ENCODE results near the gene LNPK. TPM values are rescaled to one million over a fixed set of nuclear protein-coding genes. Genes with fewer than 3 reads are reported as not detected.

LNPK gene
- total and polyA plus RNA-seq, 2 of the 4 experiments (the other 2 are of a cell fraction) = 18.7 to 48.6 TPM

DNA sequence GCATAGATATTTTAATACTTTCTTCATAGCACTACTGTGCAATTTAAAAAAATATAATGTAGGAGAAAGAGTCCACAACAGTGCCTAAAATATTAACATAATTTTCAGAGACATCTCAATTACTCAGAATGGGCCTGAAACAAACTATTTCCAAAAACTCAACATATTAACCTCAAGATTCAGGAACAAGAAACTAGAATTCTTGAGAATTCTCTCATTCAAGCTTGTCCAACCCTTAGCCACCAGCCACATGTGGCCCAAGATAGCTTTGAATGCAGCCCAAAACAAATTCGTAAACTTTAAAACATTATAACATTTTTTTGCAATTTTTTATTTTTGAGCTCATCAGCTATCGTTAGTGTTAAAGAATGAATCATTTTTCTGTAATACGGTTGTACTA, 35.2 kb downstream of the LNPK start:
- POLR2A ChIA-PET (ENCODE audit: unreplicated experiment) = no interaction called here
- H3K27ac ChIP-seq (ENCODE audit: insufficient read depth, low read length) = no peak overlapping the region
- in situ Hi-C loops (cut with MboI; ENCODE audit: low sequenced_read_pairs) = no loop called here
- CTCF ChIA-PET = no interaction called here
- dilution Hi-C loops (cut with HindIII; ENCODE audit: low sequenced_read_pairs, unreplicated experiment) = no loop called here
- no peak overlapping the region for H4K91ac ChIP-seq (ENCODE audit: insufficient read depth, low read depth, low read length)
- no peak overlapping the region for H4K8ac ChIP-seq (ENCODE audit: low read depth in 2 of 2, low read length in 2 of 2)
- no peak overlapping the region for H3K9ac ChIP-seq (ENCODE audit: low read depth, low read length)
- no peak for TF ChIP-seq NFE2L2 (IDR thresholded peaks at IDR 0.05; ENCODE audit: low read depth, low read length)
- no peak for TF ChIP-seq SMC3 (IDR thresholded peaks at IDR 0.05; ENCODE audit: low read depth, low read length)
- TF ChIP-seq, protein P1, sequence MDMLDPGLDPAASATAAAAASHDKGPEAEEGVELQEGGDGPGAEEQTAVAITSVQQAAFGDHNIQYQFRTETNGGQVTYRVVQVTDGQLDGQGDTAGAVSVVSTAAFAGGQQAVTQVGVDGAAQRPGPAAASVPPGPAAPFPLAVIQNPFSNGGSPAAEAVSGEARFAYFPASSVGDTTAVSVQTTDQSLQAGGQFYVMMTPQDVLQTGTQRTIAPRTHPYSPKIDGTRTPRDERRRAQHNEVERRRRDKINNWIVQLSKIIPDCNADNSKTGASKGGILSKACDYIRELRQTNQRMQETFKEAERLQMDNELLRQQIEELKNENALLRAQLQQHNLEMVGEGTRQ (IDR thresholded peaks at IDR 0.05; ENCODE audit: low read depth, low read length) = no peak
- TF ChIP-seq, protein P2, sequence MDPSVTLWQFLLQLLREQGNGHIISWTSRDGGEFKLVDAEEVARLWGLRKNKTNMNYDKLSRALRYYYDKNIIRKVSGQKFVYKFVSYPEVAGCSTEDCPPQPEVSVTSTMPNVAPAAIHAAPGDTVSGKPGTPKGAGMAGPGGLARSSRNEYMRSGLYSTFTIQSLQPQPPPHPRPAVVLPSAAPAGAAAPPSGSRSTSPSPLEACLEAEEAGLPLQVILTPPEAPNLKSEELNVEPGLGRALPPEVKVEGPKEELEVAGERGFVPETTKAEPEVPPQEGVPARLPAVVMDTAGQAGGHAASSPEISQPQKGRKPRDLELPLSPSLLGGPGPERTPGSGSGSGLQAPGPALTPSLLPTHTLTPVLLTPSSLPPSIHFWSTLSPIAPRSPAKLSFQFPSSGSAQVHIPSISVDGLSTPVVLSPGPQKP (IDR thresholded peaks at IDR 0.05; ENCODE audit: borderline replicate concordance, low read depth, low read length) = no peak
- TF ChIP-seq RAD21 (IDR thresholded peaks at IDR 0.05; ENCODE audit: low read length) = no peak
- no peak for TF ChIP-seq RCOR1 (IDR thresholded peaks at IDR 0.05; ENCODE audit: insufficient replicate concordance, low read length)
- no peak for TF ChIP-seq RFX5 (IDR thresholded peaks at IDR 0.05; ENCODE audit: low read depth, low read length)
- TF ChIP-seq BHLHE40 (IDR thresholded peaks at IDR 0.05; ENCODE audit: low read depth, low read length) = no peak
- no peak for TF ChIP-seq POLR2A (IDR thresholded peaks at IDR 0.05; ENCODE audit: low read depth, low read length)
- no peak overlapping the region for H2BK20ac ChIP-seq (ENCODE audit: low read depth, low read length)
- H3K4me3 ChIP-seq (ENCODE audit: insufficient read depth, low read depth, low read length) = no peak overlapping the region
- H3K79me1 ChIP-seq (ENCODE audit: low read depth in 1 of 2, low read length in 2 of 2) = no peaks in the 10 kb centered on the region
- no TSS peak for BruUV-seq (replicated peaks)
- no peak overlapping the region for H4K5ac ChIP-seq (ENCODE audit: low read depth, low read length)
- no peaks in the 10 kb centered on the region for H3K4me1 ChIP-seq (ENCODE audit: control insufficient read depth, insufficient read depth, low read length)
- no peak overlapping the region for H2AK9ac ChIP-seq (replicated peaks; ENCODE audit: low read depth, low read length, poor library complexity)
- no peaks in the 10 kb centered on the region for H3K9me3 ChIP-seq (ENCODE audit: control insufficient read depth, insufficient read depth, low read length)
- H3K14ac ChIP-seq (replicated peaks; ENCODE audit: low read depth, low read length) = no peak overlapping the region
- no peak overlapping the region for H3K4ac ChIP-seq (ENCODE audit: low read depth, low read length)
- DNase-seq (no peak), ATAC-seq (ENCODE audit: low read depth) (no peak)
- H2AFZ ChIP-seq (replicated peaks; ENCODE audit: low read length, poor library complexity) = no peak overlapping the region
- no peak overlapping the region for H3K4me2 ChIP-seq (ENCODE audit: low read depth, low read length)
- no peak overlapping the region for H2BK5ac ChIP-seq (ENCODE audit: low read depth, low read length, poor library complexity, severe bottlenecking)
- H2BK15ac ChIP-seq (ENCODE audit: low read depth, low read length) = no peak overlapping the region
- no peaks in the 10 kb centered on the region for H3K9me1 ChIP-seq (ENCODE audit: insufficient read depth, low read length)
- H3K36me3 ChIP-seq (ENCODE audit: control insufficient read depth, insufficient read depth, low read length) = peaks cover 2% of the 10 kb centered on the region; the same call in 1 of the 2 replicates
- no peaks in the 10 kb centered on the region for H3K27me3 ChIP-seq (ENCODE audit: control insufficient read depth, insufficient read depth, low read length)
- no peak overlapping the region for H3K56ac ChIP-seq (ENCODE audit: extremely low read depth, insufficient read depth, low read length)
- no CpG with 5 or more reads among the region's 3 CpGs for WGBS, 2 experiments (ENCODE audit: extremely low coverage in 2 of 2, insufficient read length in 1 of 2)
- no peak overlapping the region for H3K18ac ChIP-seq (ENCODE audit: low read depth, low read length)
- H2BK120ac ChIP-seq (ENCODE audit: low read depth, low read length) = no peak overlapping the region
- no peak overlapping the region for H2AK5ac ChIP-seq (ENCODE audit: low read depth, low read length)
- no peak overlapping the region for H3K23ac ChIP-seq (ENCODE audit: low read depth, low read length)
- intact Hi-C loops (cut with micrococcal nuclease) = no loop called here
- H4K20me1 ChIP-seq (ENCODE audit: insufficient read depth, low read length) = no peaks in the 10 kb centered on the region
